A673 (cell line): ENCODE data around the gene LRRC15. TPM values are rescaled to one million over a fixed set of nuclear protein-coding genes. Genes with fewer than 3 reads are reported as not detected.

Experiments
- BruUV-seq: library from RNA; stranded (reverse); fragments of 400-500 nt; replicated peaks from 2 replicates; lab custom pipeline; 2021; lab: Mats Ljungman, UMichigan
- CTCF ChIA-PET: fragments of 300-600 bp; sonication (Branson Sonifier 250); formaldehyde crosslinking; loops from one replicate; lab custom pipeline; 2022; ENCODE audit warnings: antibody characterized with exemption; lab: Charles Lee
- POLR2A ChIA-PET: fragments of 300-600 bp; sonication (Branson Sonifier 250); formaldehyde crosslinking; loops from one replicate; lab custom pipeline; 2022; ENCODE audit warnings: antibody characterized with exemption; ENCODE audit not compliant: low non-redundant PET; lab: Charles Lee
- DNase-seq: peaks from one replicate; pipeline ENCODE4 v3.0.0-alpha.2; 2015; ENCODE audit warnings: low spot score
- H3K27ac ChIP-seq: fragments of 200-600 bp; sonication (generic); 2 replicates; pipeline ENCODE4 v1.5.1; 2016; ENCODE audit warnings: mixed run types, low read depth, mild to moderate bottlenecking, mixed read lengths, antibody characterized with exemption, low read length; ENCODE audit not compliant: poor library complexity, severe bottlenecking
- H3K27me3 ChIP-seq: fragments of 200-600 bp; sonication (generic); replicated peaks from 2 replicates; pipeline ENCODE4 v1.6.1; 2017; ENCODE audit warnings: mixed run types, low read depth, mild to moderate bottlenecking, mixed read lengths, antibody characterized with exemption, low read length; ENCODE audit not compliant: insufficient read depth, poor library complexity
- H3K36me3 ChIP-seq: fragments of 200-600 bp; sonication (generic); 2 replicates; pipeline ENCODE4 v1.6.1; 2016; ENCODE audit warnings: mixed run types, mild to moderate bottlenecking, mixed read lengths, antibody characterized with exemption, low read length; ENCODE audit not compliant: insufficient read depth, poor library complexity, severe bottlenecking
- H3K4me1 ChIP-seq: fragments of 200-600 bp; sonication (generic); 2 replicates; pipeline ENCODE4 v1.6.1; 2017; ENCODE audit warnings: mixed run types, mild to moderate bottlenecking, mixed read lengths, antibody characterized with exemption, low read length; ENCODE audit not compliant: insufficient read depth, poor library complexity, severe bottlenecking
- H3K4me3 ChIP-seq: fragments of 200-600 bp; sonication (generic); 2 replicates; pipeline ENCODE4 v1.5.1; 2016; ENCODE audit warnings: low read depth, mixed run types, mild to moderate bottlenecking, mixed read lengths, low read length; ENCODE audit not compliant: poor library complexity, severe bottlenecking
- H3K9me3 ChIP-seq: fragments of 200-600 bp; sonication (generic); 2 replicates; pipeline ENCODE4 v1.6.1; 2016; ENCODE audit warnings: mixed run types, low read depth, mild to moderate bottlenecking, mixed read lengths, antibody characterized with exemption, low read length; ENCODE audit not compliant: poor library complexity, severe bottlenecking
- CTCF ChIP-seq: fragments of 300-800, 200-600 bp; sonication (generic); conservative IDR thresholded peaks from 2 replicates; pipeline ENCODE4 v1.5.1; 2017; ENCODE audit warnings: low read depth, mild to moderate bottlenecking, antibody characterized with exemption, low read length, moderate library complexity, mixed read lengths
- EZH2 ChIP-seq: fragments of 200-600 bp; sonication (generic); IDR thresholded peaks from 2 replicates; pipeline ENCODE4 v1.6.1; 2017; ENCODE audit warnings: borderline replicate concordance, low read depth, mild to moderate bottlenecking, mixed read lengths, antibody characterized with exemption, low read length; ENCODE audit not compliant: poor library complexity, severe bottlenecking
- intact Hi-C: fragments of 100-400 bp; cut with micrococcal nuclease; formaldehyde crosslinking; loops from one replicate; pipeline ENCODE4 v1.10.0; 2022; ENCODE audit not compliant: unreplicated experiment
- total RNA-seq: library from RNA; stranded (reverse); gene quantifications from 2 replicates; pipeline ENCODE4 v1.2.3, GENCODE V29; 2021

The LRRC15 gene
- total RNA-seq, 1 experiment from 2014 or later = not detected

- no peak overlapping the region for H3K27ac ChIP-seq
- BruUV-seq = no TSS peak
- H3K4me3 ChIP-seq = no peak overlapping the region
- TF ChIP-seq EZH2 (no peak), CTCF (no peak)
- no peak for DNase-seq
- intact Hi-C loops = no loop called here
- H3K27me3 ChIP-seq = no peaks in the 10 kb centered on the region
- H3K4me1 ChIP-seq = peaks cover 11% of the 10 kb centered on the region
- H3K9me3 ChIP-seq = no peaks in the 10 kb centered on the region
- ChIA-PET CTCF (no interaction called here), POLR2A (no interaction called here)
- no peaks in the 10 kb centered on the region for H3K36me3 ChIP-seq
Measured at GRCh38 chr3:194355379-194355778, 14.2 kb downstream of the LRRC15 start.

- intact Hi-C loops = no loop called here
- Histone ChIP-seq H3K27ac (no peak overlapping the region), H3K27me3 (no peaks in the 10 kb centered on the region), H3K36me3 (no peaks in the 10 kb centered on the region), H3K4me3 (no peak overlapping the region), H3K4me1 (peaks cover 17% of the 10 kb centered on the region), H3K9me3 (no peaks in the 10 kb centered on the region)
- CTCF ChIA-PET = no interaction called here
- POLR2A ChIA-PET = no interaction called here
- BruUV-seq = no TSS peak
- DNase-seq = no peak
- no peak for TF ChIP-seq CTCF
- TF ChIP-seq EZH2 = no peak
Measured at GRCh38 chr3:194354315-194354714, 15.2 kb downstream of the LRRC15 start.

- ChIA-PET CTCF (no interaction called here), POLR2A (no interaction called here)
- intact Hi-C loops = no loop called here
- peaks cover 17% of the 10 kb centered on the region for H3K4me1 ChIP-seq
- H3K9me3 ChIP-seq = no peaks in the 10 kb centered on the region
- TF ChIP-seq EZH2 (no peak), CTCF (no peak)
- no peaks in the 10 kb centered on the region for H3K36me3 ChIP-seq
- BruUV-seq = no TSS peak
- no peaks in the 10 kb centered on the region for H3K27me3 ChIP-seq
- DNase-seq = no peak
- H3K4me3 ChIP-seq = no peak overlapping the region
- no peak overlapping the region for H3K27ac ChIP-seq
Measured at GRCh38 chr3:194352667-194353246, 16.8 kb downstream of the LRRC15 start.
